Mesenchymal stem cell (in vitro differentiated cells and primary cell): Measurements from ENCODE around the gene VWA8.

Source experiments
- DNase-seq: peaks from one replicate; pipeline ENCODE4 v3.0.0-alpha.2; 2013
- H2AFZ ChIP-seq: one replicate; pipeline ENCODE4 v1.6.1; 2013; ENCODE audit warnings: low read depth, mild to moderate bottlenecking, control low read depth, inconsistent platforms, low read length, moderate library complexity
- H2AK5ac ChIP-seq: 2 replicates; pipeline ENCODE4 v1.6.1; 2013; ENCODE audit warnings: low read length, moderate library complexity, mild to moderate bottlenecking, inconsistent platforms; ENCODE audit not compliant: severe bottlenecking
- H2BK120ac ChIP-seq: one replicate; pipeline ENCODE4 v1.6.1; 2013; ENCODE audit warnings: low read depth, mild to moderate bottlenecking, inconsistent platforms, low read length, moderate library complexity
- H2BK12ac ChIP-seq, 2 experiments: one replicate each; pipeline ENCODE4 v1.6.1; 2013; ENCODE audit warnings: inconsistent platforms in 2 of 2, low read length in 2 of 2, mild to moderate bottlenecking in 2 of 2, moderate library complexity in 2 of 2, control low read depth in 1 of 2
- H2BK15ac ChIP-seq: one replicate; pipeline ENCODE4 v1.6.1; 2013; ENCODE audit warnings: mild to moderate bottlenecking, low read depth, inconsistent platforms; ENCODE audit not compliant: poor library complexity, severe bottlenecking
- H2BK5ac ChIP-seq: 2 replicates; pipeline ENCODE4 v1.6.1; 2013; ENCODE audit warnings: low read depth, mild to moderate bottlenecking, low read length, control low read depth, inconsistent platforms; ENCODE audit not compliant: poor library complexity, severe bottlenecking
- H3K14ac ChIP-seq, 2 experiments: one replicate each; pipeline ENCODE4 v1.6.1; 2013; ENCODE audit warnings: inconsistent platforms in 2 of 2, low read length in 2 of 2, control low read depth in 1 of 2, mild to moderate bottlenecking in 1 of 2, moderate library complexity in 1 of 2
- H3K18ac ChIP-seq, 2 experiments: one replicate each; pipeline ENCODE4 v1.6.1; 2013; ENCODE audit warnings: inconsistent platforms in 2 of 2, low read length in 2 of 2, control low read depth in 1 of 2, low read depth in 1 of 2, mild to moderate bottlenecking in 1 of 2
- H3K23ac ChIP-seq, 2 experiments: one replicate each; pipeline ENCODE4 v1.6.1; 2013; ENCODE audit warnings: inconsistent platforms in 2 of 2, low read length in 2 of 2, mild to moderate bottlenecking in 2 of 2, moderate library complexity in 2 of 2, control low read depth in 1 of 2
- H3K27ac ChIP-seq: 2 replicates; pipeline ENCODE4 v1.5.1; 2013; ENCODE audit warnings: mild to moderate bottlenecking, moderate library complexity, low read length, control low read depth, inconsistent platforms; ENCODE audit not compliant: poor library complexity, severe bottlenecking
- H3K27me3 ChIP-seq, 2 experiments: 2 replicates each; pipeline versions ENCODE4 v1.6.1 to v1.7.0; 2013; ENCODE audit warnings: low read length in 2 of 2, mild to moderate bottlenecking in 2 of 2, moderate library complexity in 2 of 2, control low read depth in 1 of 2, inconsistent platforms in 1 of 2; ENCODE audit not compliant: control insufficient read depth in 1 of 2, insufficient read depth in 1 of 2
- H3K36me3 ChIP-seq, 2 experiments: 2 replicates each; pipeline versions ENCODE4 v1.6.1 to v1.7.0; 2013; ENCODE audit warnings: low read length in 2 of 2, control low read depth in 1 of 2, inconsistent platforms in 1 of 2, low read depth in 1 of 2, mild to moderate bottlenecking in 1 of 2; ENCODE audit not compliant: insufficient read depth in 2 of 2, control insufficient read depth in 1 of 2
- H3K4ac ChIP-seq, 2 experiments: one replicate each; pipeline ENCODE4 v1.6.1; 2013; ENCODE audit warnings: inconsistent platforms in 2 of 2, low read length in 2 of 2, mild to moderate bottlenecking in 2 of 2, moderate library complexity in 2 of 2, control low read depth in 1 of 2, low read depth in 1 of 2
- H3K4me1 ChIP-seq: 2 replicates; pipeline ENCODE4 v1.6.1; 2013; ENCODE audit warnings: low read depth, low read length, control low read depth; ENCODE audit not compliant: control insufficient read depth, insufficient read depth
- H3K4me2 ChIP-seq: 2 replicates; pipeline ENCODE4 v1.6.1; 2013; ENCODE audit warnings: low read length, mild to moderate bottlenecking, inconsistent platforms; ENCODE audit not compliant: poor library complexity, severe bottlenecking
- H3K4me3 ChIP-seq, 2 experiments: 2 replicates each; pipeline versions ENCODE4 v1.5.1 to v1.7.0; 2013; ENCODE audit warnings: low read length in 2 of 2, mild to moderate bottlenecking in 2 of 2, control low read depth in 1 of 2, low read depth in 1 of 2; ENCODE audit not compliant: insufficient read depth in 1 of 2
- H3K79me1 ChIP-seq: replicated peaks from 2 replicates; pipeline ENCODE4 v1.6.1; 2013; ENCODE audit warnings: mild to moderate bottlenecking, control low read depth, low read length, inconsistent platforms; ENCODE audit not compliant: poor library complexity, severe bottlenecking
- H3K9ac ChIP-seq: 2 replicates; pipeline ENCODE4 v1.7.0; 2013; ENCODE audit warnings: mild to moderate bottlenecking, low read length, moderate library complexity
- H3K9me3 ChIP-seq: 2 replicates; pipeline ENCODE4 v1.7.0; 2013; ENCODE audit warnings: mild to moderate bottlenecking, low read length; ENCODE audit not compliant: control insufficient read depth
- H4K8ac ChIP-seq: one replicate; pipeline ENCODE4 v1.6.1; 2013; ENCODE audit warnings: inconsistent platforms, mild to moderate bottlenecking, low read length, moderate library complexity
- H4K91ac ChIP-seq: one replicate; pipeline ENCODE4 v1.6.1; 2013; ENCODE audit warnings: mild to moderate bottlenecking, low read length, inconsistent platforms
- WGBS: methylation state at CpG from one replicate; pipeline ENCODE4 v1.1.7; 2013; ENCODE audit warnings: mixed read lengths; 5-methylcytosine and 5-hydroxymethylcytosine counted together

The VWA8 gene

GRCh38 chr13:41740479-41740878 is 220.4 kb downstream of the VWA8 start:
- Histone ChIP-seq H2BK5ac (no peak overlapping the region), H3K79me1 (no peaks in the 10 kb centered on the region), H2AFZ (no peak overlapping the region), H3K4ac (no peak overlapping the region), H4K8ac (no peak overlapping the region), H3K27ac (no peak overlapping the region), H2BK12ac (no peak overlapping the region), H3K9me3 (no peaks in the 10 kb centered on the region), H3K18ac (no peak overlapping the region), H2AK5ac (no peak overlapping the region), H3K4me1 (no peaks in the 10 kb centered on the region), H3K27me3 (no peaks in the 10 kb centered on the region), H2BK15ac (no peak overlapping the region), H3K23ac (no peak overlapping the region), H3K9ac (no peak overlapping the region), H4K91ac (no peak overlapping the region), H3K36me3 (no peaks in the 10 kb centered on the region), H3K4me2 (no peak overlapping the region), H3K14ac (no peak overlapping the region), H3K4me3 (no peak overlapping the region), H2BK120ac (no peak overlapping the region)
- 95% methylated on average over 3 of the region's 4 CpGs for WGBS
- no peak for DNase-seq

- Histone ChIP-seq H2AFZ (no peak overlapping the region), H2AK5ac (no peak overlapping the region), H3K79me1 (no peaks in the 10 kb centered on the region), H2BK12ac (no peak overlapping the region), H3K27me3 (no peaks in the 10 kb centered on the region), H2BK5ac (no peak overlapping the region), H4K91ac (no peak overlapping the region), H2BK120ac (no peak overlapping the region), H3K27ac (no peak overlapping the region), H3K4me3 (no peak overlapping the region), H3K4ac (no peak overlapping the region), H3K9ac (no peak overlapping the region), H3K18ac (no peak overlapping the region), H4K8ac (no peak overlapping the region), H3K4me2 (no peak overlapping the region), H3K4me1 (no peaks in the 10 kb centered on the region), H3K36me3 (peaks cover 2 to 62% of the 10 kb centered on the region in 2 experiments), H2BK15ac (no peak overlapping the region), H3K23ac (no peak overlapping the region), H3K14ac (no peak overlapping the region), H3K9me3 (no peaks in the 10 kb centered on the region)
- 93% methylated on average over 3 of the region's 4 CpGs for WGBS
- DNase-seq = no peak
Measured at GRCh38 chr13:41722684-41723535, 238.0 kb downstream of the VWA8 start.

- H3K36me3 ChIP-seq = peaks cover 2 to 54% of the 10 kb centered on the region in 2 experiments
- H3K18ac ChIP-seq = no peak overlapping the region
- H3K9ac ChIP-seq = no peak overlapping the region
- H2AFZ ChIP-seq = no peak overlapping the region
- no peaks in the 10 kb centered on the region for H3K4me1 ChIP-seq
- no peak overlapping the region for H3K4me2 ChIP-seq
- no peak overlapping the region for H2BK12ac ChIP-seq
- H3K9me3 ChIP-seq = no peaks in the 10 kb centered on the region
- H3K4ac ChIP-seq = no peak overlapping the region
- H3K79me1 ChIP-seq = no peaks in the 10 kb centered on the region
- no peak overlapping the region for H4K91ac ChIP-seq
- H3K27ac ChIP-seq = no peak overlapping the region
- no peak overlapping the region for H3K4me3 ChIP-seq
- WGBS = 100% methylated on average over 3 of the region's 5 CpGs
- no peak overlapping the region for H3K23ac ChIP-seq
- H2AK5ac ChIP-seq = no peak overlapping the region
- no peak overlapping the region for H3K14ac ChIP-seq
- no peak overlapping the region for H4K8ac ChIP-seq
- no peak overlapping the region for H2BK5ac ChIP-seq
- no peaks in the 10 kb centered on the region for H3K27me3 ChIP-seq
- H2BK120ac ChIP-seq = no peak overlapping the region
- no peak overlapping the region for H2BK15ac ChIP-seq
- no peak for DNase-seq
Measured at GRCh38 chr13:41720839-41721561, 239.9 kb downstream of the VWA8 start.

GRCh38 chr13:41716236-41716635 is 244.7 kb downstream of the VWA8 start:
- Histone ChIP-seq H2BK12ac (no peak overlapping the region), H3K27ac (no peak overlapping the region), H3K4me3 (no peak overlapping the region), H3K14ac (no peak overlapping the region), H3K23ac (no peak overlapping the region), H3K9me3 (no peaks in the 10 kb centered on the region), H2AFZ (no peak overlapping the region), H2BK120ac (no peak overlapping the region), H4K8ac (no peak overlapping the region), H2BK5ac (no peak overlapping the region), H3K4me2 (no peak overlapping the region), H2BK15ac (no peak overlapping the region), H3K27me3 (no peaks in the 10 kb centered on the region), H3K4me1 (no peaks in the 10 kb centered on the region), H3K9ac (no peak overlapping the region), H3K4ac (no peak overlapping the region), H3K79me1 (no peaks in the 10 kb centered on the region), H2AK5ac (no peak overlapping the region), H4K91ac (no peak overlapping the region), H3K36me3 (peaks cover under 1 to 20% of the 10 kb centered on the region in 2 experiments), H3K18ac (no peak overlapping the region)
- WGBS = no CpG with 5 or more reads among the region's 1 CpG
- no peak for DNase-seq
